Measurements from ENCODE around the gene SLC16A3. TPM values are rescaled to one million over a fixed set of nuclear protein-coding genes. Genes with fewer than 3 reads are reported as not detected.

SLC16A3 gene
- total and polyA plus RNA-seq, 9 of the 15 experiments (the other 6 are each of a cell fraction or from before 2014, with no cell fraction given), result 0.11 to 5.4 (median 1.2) TPM; not detected in 2

DNA sequence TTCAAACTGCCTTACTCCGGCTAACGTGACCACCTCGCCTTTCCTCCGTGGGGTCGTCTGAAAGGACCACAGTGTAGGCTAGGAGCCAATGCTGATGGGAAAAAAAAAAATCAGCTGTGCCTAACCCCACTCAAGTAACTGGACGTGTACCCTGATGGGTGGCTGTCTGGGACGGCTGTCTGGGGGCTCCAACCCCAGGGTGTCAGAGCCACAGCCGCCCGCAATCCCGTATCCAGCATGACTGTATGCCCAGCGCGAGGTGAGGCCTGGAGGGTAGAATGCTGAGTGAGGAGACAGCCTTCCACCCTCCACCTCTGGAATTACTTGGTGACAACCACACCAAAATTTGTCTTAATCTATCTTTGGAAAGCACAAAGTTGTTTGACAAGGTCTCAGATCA is 41.8 kb downstream of the SLC16A3 start:
- no TSS peak for BruUV-seq (replicated peaks)
- intact Hi-C loops (cut with micrococcal nuclease), result no loop called here
- POLR2A ChIA-PET, result interaction anchor here (0.6 to 1.8 kb wide), 7 partner anchors 9 to 21 kb away, joined by 3 to 6 read pairs (median 4); no protein-coding TSS in a partner anchor
- Histone ChIP-seq H3K9ac (ENCODE audit: insufficient read depth in 1 of 2, low read depth in 2 of 2, low read length in 2 of 2) (peak overlapping the region in 1 of 2 experiments; percentile 28; a peak in 2 of 4 replicates), H3K9me1 (ENCODE audit: control insufficient read depth, insufficient read depth, low read length) (peaks cover 16% of the 10 kb centered on the region), H4K20me1 (replicated peaks; ENCODE audit: control insufficient read depth, insufficient read depth, low read length) (peaks cover 65% of the 10 kb centered on the region), H3K9me3 (replicated peaks; ENCODE audit: control insufficient read depth, insufficient read depth, low read depth, low read length) (no peaks in the 10 kb centered on the region), H2AFZ (ENCODE audit: low read depth, low read length) (no peak overlapping the region), H3K79me2 (ENCODE audit: control insufficient read depth, insufficient read depth, low read length) (peaks cover 78% of the 10 kb centered on the region), H3K4me3 (no peak overlapping the region), H3K27me3 (ENCODE audit: control insufficient read depth in 2 of 2, insufficient read depth in 2 of 2, low read length in 2 of 2) (no peaks in the 10 kb centered on the region), H3K4me2 (ENCODE audit: insufficient read depth, low read length) (no peak overlapping the region), H3K36me3 (ENCODE audit: control insufficient read depth, insufficient read depth, low read length) (peaks cover 66% of the 10 kb centered on the region), H3K4me1 (replicated peaks in 1 of 2; ENCODE audit: control insufficient read depth in 2 of 2, insufficient read depth in 2 of 2, low read length in 2 of 2) (peaks cover 51 to 79% of the 10 kb centered on the region in 2 experiments), H3K27ac (ENCODE audit: extremely low read depth, low read depth, low read length) (peak overlapping the region; percentile 6; the same call in 1 of the 3 replicates)
- FAIRE-seq, result no peak
- no peak for DNase-seq (ENCODE audit: extremely low read depth in 1 of 4, low spot score in 3 of 4)
- CTCF ChIA-PET (ENCODE audit: low intra/inter-chr PET ratio), result no interaction called here
- WGBS (ENCODE audit: insufficient coverage, low coverage, missing lambda C conversion rate), result 91% methylated on average over 12 of the region's 12 CpGs
- ATAC-seq, result no peak
- TF ChIP-seq RBFOX2 (IDR thresholded peaks at IDR 0.05; ENCODE audit: low read depth, low read length), result 0 out of 2 replicates have a peak, but pooled peaks have one; percentile 15
- no peak for TF ChIP-seq STAT6 (CRISPR knock-in tag; IDR thresholded peaks at IDR 0.05)
- TF ChIP-seq NR2C2 (CRISPR knock-in tag; IDR thresholded peaks at IDR 0.05), result no peak
- peak; percentile 21; the same call in 1 of the 2 replicates for TF ChIP-seq NR2C2 (tag; IDR thresholded peaks at IDR 0.05)
- TF ChIP-seq LEF1 (IDR thresholded peaks at IDR 0.05), result no peak
- TF ChIP-seq MECOM (CRISPR knock-in tag; IDR thresholded peaks at IDR 0.05), result no peak
- TF ChIP-seq DDX20 (tag; IDR thresholded peaks at IDR 0.05; ENCODE audit: low read depth), result no peak
- TF ChIP-seq POLR2G (IDR thresholded peaks at IDR 0.05; ENCODE audit: low read depth, low read length), result 0 out of 2 replicates have a peak, but pooled peaks have one; percentile 20
- in situ Hi-C loops (cut with MboI), result no loop called here
